Raji (cell line): ENCODE measurements around the gene DUSP8.

Experiments
- POLR2A ChIP-seq: IDR thresholded peaks from 2 replicates; pipeline ENCODE4 v1.6.1; 2011; ENCODE audit warnings: low read depth, low read length, control low read depth; ENCODE audit not compliant: insufficient read depth

DUSP8 gene, protein sequence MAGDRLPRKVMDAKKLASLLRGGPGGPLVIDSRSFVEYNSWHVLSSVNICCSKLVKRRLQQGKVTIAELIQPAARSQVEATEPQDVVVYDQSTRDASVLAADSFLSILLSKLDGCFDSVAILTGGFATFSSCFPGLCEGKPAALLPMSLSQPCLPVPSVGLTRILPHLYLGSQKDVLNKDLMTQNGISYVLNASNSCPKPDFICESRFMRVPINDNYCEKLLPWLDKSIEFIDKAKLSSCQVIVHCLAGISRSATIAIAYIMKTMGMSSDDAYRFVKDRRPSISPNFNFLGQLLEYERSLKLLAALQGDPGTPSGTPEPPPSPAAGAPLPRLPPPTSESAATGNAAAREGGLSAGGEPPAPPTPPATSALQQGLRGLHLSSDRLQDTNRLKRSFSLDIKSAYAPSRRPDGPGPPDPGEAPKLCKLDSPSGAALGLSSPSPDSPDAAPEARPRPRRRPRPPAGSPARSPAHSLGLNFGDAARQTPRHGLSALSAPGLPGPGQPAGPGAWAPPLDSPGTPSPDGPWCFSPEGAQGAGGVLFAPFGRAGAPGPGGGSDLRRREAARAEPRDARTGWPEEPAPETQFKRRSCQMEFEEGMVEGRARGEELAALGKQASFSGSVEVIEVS

DNA sequence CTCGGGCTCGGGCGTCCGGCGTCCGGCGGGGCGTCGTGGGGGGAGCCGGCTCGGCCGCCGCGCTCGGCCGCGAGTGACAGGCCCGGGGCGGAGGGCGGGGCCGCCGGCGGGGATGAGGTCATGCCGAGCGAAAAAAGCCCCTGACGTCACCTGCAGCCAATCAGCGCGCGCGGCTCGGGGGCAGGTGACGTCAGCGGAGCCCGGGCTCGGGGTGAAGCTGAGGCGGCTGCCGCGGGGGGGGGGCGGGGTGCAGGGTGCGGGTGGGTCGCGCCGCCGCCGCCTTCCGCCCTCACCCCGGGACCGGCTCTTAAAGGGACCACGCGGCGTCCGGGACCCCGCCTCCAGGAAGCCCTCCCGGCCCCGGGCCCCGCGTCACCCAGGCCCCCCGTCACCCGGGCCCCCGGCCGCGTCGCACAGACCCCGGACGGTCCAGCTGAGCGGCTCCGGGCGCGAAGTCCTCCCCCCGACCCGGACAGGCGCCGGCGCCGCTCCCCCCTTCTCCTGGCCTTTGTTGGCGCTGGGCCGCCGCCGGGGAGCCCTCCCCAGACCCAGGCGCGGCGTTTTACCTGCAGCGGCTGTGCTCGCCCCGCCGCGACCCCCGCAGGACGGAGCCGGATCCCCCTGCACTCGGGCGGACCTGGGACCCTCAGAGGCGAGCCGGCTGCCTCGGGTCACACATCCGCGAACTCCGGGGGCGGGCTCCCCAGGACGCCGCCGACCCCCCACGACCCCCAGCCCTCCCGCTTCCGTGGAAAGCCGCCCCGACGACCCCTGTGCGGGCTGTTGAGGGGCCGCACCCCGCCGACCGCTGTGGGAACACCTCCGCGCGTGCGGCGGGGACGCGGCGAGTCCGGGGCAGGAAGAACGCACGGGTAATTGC, at the start of gene DUSP8:
Gene DUSP8 (minus strand): TSS at position 75 of the 880 bp plus-strand sequence. CDS start 6,445 bp downstream, outside the sequence.
- no peak for TF ChIP-seq POLR2A

- no peak for TF ChIP-seq POLR2A
Observed at GRCh38 chr11:1619449-1619848, 47.4 kb upstream of the DUSP8 start.

- no peak for TF ChIP-seq POLR2A
Observed at GRCh38 chr11:1618231-1618630, 46.2 kb upstream of the DUSP8 start.

DNA sequence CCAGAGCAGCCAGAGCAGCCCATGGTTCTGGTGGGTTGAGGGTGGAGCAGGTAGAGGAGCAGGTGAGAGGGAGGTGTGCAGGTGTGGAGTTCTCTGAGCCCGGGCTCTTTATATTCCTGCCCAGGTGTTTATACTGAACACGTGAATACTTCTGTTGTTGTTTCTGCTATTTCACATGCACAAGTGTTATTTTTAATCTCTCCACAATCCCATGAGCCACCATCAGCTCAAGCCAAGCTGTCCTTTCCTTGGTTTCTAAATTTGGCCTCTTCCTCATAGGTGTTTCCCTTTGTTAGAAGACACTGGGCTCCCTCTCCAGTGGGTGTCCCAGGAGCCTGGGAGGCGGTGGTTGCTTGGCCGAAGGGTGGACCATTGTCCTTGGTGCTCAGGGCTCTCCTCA, 36.3 kb upstream of the DUSP8 start, which contains the start of gene KRTAP5-3:
Gene KRTAP5-3 (minus strand): TSS at position 101 of the 400 bp plus-strand sequence. CDS start 78 bp downstream, at position 23.
- no peak for TF ChIP-seq POLR2A

DNA sequence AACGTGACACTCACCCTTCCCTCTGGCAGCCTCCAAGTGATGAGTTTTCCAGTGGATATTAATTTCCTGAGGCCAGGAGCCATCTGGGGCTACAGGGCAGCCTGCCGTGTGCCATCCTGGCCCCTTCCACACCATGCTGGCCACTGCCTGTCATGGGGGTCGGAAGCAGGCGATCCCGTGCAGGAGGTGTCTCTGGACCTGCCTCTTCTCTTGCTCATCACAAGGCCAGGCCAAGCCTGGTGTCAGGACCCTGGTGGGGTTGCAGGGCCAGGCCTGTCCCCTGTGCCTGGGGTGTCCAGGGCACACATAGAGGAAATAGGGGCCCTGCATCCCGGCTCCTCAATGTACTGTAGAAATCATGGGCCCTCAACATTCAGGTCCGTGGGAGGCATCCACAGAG, 32.6 kb upstream of the DUSP8 start:
- TF ChIP-seq POLR2A: no peak

GRCh38 chr11:1604181-1604580, 32.1 kb upstream of the DUSP8 start:
- no peak for TF ChIP-seq POLR2A

DNA sequence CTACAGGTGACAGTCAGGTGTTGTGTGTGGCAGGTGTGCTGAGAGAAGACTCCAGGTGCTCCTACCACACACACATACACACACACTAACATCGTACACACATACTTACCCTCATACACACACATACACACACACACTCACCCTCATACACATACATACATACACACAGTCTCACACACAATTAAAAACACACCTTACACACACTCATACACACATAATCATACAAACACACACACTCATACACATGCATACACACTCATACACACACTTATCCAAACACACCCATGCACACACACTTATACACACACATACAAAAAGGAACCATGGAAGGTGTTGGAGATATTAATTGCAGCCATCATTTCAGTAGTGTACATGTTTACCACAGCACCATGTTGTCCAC, 31.6 kb upstream of the DUSP8 start:
- TF ChIP-seq POLR2A: no peak

GRCh38 chr11:1600626-1601025, 28.6 kb upstream of the DUSP8 start:
- TF ChIP-seq POLR2A: no peak

- TF ChIP-seq POLR2A: no peak
Observed at GRCh38 chr11:1598816-1599215, 26.7 kb upstream of the DUSP8 start.

- no peak for TF ChIP-seq POLR2A
Observed at GRCh38 chr11:1597994-1598380, 25.9 kb upstream of the DUSP8 start, which contains the start of gene KRTAP5-2. TSS of gene KRTAP5-2 (minus strand) at chr11:1598294. CDS start at chr11:1598250, 44 bp downstream.

GRCh38 chr11:1597331-1597993, 25.4 kb upstream of the DUSP8 start:
- no peak for TF ChIP-seq POLR2A

GRCh38 chr11:1592628-1593027, 20.6 kb upstream of the DUSP8 start:
- no peak for TF ChIP-seq POLR2A

- no peak for TF ChIP-seq POLR2A
Observed at GRCh38 chr11:1589996-1590395, 17.9 kb upstream of the DUSP8 start.

DNA sequence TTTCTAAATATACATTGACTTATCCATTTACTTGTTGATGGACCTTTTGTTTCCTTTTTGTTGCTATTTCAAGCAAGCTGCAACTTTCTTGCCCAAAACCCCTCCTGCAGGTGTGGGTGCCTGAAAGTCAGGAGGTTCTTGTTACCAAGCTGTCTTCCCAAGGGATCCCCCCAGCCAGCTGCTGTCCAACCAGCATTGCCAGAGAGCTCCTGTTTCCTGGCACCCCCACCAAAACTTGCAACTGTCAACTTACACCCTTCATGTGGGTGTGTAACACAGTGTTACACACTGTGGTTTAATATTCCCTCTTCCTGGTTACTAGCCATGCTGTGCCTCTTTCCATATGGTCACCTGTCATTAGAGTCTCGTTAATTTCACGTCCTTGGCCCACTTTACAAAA, 14.6 kb upstream of the DUSP8 start:
- no peak for TF ChIP-seq POLR2A
